Globus pallidus (tissue), 1 donor: ENCODE results near the gene SCGN.

Experiments used
- DNase-seq: peaks from one replicate; pipeline ENCODE4 v3.0.0-alpha.2; 2015; ENCODE audit warnings: low spot score

Gene SCGN

DNA sequence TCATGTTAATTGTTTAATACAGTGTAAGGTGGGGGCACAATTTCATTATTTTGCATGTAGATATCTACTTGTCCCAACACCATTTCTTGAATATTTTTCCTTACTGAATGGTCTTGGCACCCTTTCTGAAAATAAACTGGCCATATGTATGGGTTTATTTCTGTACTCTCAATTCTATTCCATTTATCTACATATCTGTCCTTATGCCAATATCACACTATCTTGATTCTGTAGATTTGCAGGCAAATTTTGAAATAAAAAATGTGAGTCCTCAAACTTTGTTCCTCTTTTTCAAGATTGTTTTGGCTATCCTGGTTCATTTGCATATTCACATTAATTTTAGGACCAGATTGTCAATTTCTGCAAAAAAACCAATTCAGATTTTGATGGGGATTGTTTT is 34.8 kb downstream of the SCGN start:
- DNase-seq = no peak

DNA sequence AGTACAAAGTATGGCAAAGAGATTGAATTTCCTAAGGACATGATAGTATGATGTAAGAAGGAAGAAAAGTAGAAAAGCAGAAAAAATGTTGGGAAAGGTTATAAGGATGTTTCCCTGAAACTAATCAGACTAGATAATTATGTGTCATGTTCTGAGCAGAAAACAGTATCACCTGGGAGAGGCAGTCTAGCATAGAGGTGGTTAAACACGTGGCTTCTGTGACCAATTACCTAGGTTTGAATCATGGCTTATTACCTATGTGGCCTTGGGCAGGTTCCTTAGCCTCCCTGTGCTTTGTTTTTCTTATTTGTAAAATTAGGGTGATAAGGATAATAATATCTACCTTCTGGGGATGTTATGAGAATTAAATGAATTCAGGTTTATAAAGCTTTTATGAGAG is 38.0 kb downstream of the SCGN start:
- no peak for DNase-seq

DNA sequence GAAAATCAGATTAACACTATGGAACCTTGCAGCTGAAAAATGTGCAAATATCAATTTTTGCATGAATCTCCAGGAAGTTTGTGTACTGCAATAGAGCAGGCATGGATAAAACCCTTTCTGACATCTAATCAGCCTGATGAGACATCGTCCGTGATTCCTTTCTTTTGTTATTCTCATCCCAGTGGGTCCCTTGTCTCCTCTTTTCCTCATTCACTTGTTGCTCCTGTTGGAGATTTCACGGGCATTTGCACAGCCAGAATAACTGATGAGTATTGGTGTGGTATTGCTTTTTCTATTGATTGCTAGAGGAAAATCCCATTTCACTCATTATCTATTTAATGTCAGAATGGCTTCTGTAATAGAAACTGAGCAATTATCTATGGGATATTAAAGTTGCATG is 39.9 kb downstream of the SCGN start:
- no peak for DNase-seq

DNA sequence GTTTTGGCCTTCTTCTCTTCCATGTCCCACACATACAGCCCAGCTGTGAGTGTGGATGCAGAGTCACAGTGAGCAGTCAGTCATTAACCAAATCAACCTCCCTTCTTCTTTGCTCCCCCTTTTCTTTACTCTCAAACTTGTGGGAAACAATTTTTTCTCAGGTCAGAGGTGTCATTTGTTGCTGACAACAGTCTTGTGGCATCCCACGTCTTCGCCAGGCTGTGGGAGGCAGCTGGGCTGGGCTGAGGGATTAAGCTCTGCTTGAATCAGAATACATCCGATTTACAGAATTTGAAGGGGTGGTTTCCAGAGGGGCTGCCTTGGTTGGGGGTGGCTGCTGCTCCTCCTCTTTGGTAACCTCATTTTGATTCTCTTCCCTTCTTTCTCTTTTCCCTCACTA is 40.5 kb downstream of the SCGN start:
- no peak for DNase-seq

DNA sequence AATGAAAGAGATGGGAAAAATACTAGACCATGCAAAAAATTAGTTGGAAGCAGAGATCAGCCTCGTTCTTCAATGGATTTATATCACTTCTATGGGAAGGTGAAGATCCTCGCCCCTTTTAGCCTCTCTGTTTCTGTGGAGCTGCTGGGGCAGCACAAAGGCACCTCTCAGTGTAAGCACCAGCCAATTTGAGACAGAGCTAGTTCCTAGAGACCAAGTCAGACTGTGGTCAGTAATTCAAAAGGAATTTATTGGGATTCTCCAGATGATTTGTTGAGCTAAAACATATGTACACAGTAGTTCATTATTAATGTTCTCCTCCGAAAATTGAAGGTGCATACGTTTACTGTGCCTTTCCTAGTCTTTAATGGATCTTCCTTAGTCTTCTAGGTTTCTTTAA is 42.4 kb downstream of the SCGN start:
- no peak for DNase-seq

DNA sequence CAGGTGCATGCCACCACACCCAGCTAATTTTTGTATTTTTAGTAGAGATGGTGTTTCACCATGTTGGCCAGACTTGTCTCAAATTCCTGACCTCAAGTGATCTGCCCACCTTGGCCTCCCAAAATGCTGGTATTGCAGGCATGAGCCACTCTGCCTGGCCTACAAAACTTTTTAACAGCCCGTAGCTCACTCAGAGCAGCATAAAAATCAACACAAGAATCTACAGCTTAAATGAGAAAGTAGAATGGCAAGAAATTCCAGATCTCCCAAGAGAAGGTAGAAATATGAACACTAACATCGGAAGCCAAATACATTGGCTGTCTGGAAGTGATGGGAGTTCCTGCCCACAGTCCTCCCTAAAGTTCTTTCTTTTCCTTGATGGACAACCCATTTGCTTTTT is 43.7 kb downstream of the SCGN start:
- no peak for DNase-seq

DNA sequence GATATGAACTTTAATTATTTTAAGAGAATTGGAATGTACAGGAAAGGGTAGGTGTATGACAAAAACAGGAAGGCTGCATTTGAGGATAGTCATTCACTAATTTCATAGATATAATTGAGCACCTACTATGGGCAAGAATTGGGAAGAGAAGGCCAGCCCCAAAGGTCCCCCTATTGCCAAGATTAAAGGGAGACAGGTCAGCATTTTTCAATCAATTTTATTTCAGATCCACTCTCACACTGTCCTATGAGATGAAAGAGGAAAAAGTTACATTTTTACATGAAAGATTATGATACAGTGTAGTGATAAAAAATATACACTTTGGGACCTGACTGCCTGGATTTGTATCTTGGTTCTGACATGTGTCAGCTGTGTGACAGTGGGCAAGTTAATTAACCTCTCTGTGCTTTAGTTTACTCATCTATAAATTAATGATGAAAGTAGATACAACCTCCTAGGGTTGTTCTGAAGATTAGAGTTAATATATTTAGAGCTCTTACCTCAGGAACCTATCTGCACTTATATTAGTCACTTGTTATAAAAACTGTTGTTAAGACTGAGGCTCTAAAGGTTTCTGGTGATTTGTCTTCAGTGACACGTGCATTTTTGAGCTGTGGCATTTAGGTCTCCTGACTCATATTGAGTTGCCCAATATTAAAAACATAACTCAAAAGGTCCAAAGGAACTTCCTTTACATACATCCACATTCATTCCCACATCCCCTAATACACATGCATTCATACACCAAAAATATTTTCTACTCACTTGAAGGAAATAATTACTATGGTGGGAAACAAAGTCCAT is 45.7 kb downstream of the SCGN start:
- DNase-seq = no peak

DNA sequence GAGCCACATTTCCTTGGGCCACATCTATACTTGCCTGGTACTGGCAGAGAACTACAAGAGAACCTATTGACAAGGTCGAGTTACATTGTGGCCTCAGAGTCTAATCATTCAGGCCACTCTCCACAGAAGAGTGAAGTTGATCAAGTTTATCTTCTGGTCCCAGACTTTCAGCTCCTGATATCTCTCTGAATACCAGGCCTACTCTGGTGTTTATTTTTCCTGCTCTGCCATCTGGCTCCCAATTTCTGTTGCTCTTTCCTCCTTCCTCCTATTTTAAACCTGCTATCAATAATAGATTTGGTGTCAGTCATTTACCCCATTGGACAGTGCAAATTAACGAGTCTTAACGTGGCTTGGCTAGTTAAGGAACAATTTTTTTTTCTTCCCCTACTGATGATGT is 46.6 kb downstream of the SCGN start:
- DNase-seq = no peak

DNA sequence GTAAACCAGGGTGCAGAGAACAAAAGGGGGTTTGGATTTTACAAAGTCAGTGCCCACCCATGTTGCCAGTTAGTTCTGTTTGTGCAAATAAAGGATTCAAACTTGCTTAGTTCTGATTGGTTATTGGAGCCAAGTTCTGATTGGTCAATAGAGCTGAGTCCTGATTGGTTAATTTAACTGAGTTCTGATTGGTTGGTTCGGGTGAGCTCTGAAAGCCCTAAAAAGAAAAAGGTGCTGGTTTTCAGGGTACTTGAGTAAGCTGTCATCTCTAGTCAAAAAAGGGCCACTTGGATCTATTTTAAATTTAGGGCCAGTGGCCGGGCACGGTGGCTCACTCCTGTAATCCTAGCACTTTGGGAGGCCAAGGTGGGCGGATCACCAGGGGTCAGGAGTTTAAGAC is 47.6 kb downstream of the SCGN start:
- no peak for DNase-seq

DNA sequence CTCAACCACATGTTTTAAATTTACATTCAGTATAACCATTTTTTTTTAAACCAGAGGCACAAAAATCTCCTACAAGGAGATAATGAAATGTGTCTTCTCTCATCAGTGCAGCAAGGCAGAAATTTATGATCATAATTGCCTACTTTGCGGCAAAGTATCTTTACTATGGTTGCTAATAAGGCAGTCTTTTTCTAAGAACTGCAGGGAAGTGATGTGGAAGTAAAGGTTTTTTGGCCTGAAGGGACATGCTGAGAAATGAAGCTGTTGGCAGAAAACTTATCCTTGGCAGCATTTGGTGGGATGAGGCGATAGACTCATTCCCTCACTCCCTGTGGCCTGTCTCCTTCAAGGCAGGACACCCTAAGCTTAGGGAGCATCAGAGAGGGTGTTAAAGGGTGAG is 48.7 kb downstream of the SCGN start:
- peak; percentile 7 for DNase-seq

DNA sequence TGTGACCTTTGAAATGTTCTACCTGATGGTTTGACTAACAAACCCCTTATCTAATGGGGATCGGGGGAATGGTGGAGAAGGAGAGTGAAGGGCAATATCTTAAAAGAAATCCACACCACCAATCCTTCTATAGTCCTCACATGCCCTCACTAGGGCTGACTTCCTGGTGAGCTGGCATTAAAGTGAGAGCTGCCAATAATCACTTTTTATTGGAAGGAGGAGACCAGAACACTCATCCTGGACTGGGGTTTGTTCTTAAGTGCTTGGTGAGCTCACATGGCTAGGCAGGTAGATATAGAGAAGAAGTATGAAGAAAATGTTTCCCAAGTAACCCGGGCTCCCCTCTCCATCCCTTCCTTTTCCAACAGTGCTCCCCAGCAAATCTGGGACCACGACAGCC is 49.8 kb downstream of the SCGN start:
- no peak for DNase-seq

DNA sequence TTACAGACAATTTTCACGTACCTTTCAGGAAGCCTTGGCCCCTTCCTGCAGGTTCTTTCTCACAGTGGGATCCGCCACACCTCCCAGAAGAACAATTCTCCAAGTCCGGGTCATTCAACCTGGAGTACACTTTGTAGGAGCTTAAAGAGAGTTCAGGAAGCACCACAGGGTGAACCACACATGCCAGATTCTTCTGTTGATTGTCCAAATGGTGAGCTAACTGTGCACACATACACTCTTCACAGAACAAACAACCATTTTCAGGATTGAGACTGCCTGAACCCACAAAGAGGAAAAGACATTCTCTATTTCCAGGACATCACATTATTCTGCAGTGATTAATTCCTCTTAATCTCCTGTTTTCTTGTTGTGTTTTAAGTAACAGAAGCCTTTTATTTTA is 51.0 kb downstream of the SCGN start:
- DNase-seq = no peak

DNA sequence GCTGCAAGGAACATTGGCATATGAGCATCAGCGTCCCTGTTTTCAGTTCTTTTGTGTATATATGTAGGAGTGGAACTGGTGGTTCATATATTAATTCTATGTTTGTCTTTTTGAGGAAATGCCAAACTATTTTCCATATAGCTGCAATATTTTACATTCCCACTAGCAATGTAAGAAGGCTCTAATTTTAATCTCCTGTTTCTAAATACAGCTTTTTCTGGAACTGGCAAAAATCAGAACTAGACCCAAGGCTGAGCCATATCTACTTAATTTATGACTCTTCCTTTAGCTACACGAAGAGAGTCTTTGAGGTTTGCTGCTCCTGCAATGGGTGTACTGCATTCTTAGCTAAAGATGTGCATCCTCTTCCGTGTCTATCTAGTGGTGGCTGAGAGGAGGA is 52.0 kb downstream of the SCGN start:
- DNase-seq = no peak

DNA sequence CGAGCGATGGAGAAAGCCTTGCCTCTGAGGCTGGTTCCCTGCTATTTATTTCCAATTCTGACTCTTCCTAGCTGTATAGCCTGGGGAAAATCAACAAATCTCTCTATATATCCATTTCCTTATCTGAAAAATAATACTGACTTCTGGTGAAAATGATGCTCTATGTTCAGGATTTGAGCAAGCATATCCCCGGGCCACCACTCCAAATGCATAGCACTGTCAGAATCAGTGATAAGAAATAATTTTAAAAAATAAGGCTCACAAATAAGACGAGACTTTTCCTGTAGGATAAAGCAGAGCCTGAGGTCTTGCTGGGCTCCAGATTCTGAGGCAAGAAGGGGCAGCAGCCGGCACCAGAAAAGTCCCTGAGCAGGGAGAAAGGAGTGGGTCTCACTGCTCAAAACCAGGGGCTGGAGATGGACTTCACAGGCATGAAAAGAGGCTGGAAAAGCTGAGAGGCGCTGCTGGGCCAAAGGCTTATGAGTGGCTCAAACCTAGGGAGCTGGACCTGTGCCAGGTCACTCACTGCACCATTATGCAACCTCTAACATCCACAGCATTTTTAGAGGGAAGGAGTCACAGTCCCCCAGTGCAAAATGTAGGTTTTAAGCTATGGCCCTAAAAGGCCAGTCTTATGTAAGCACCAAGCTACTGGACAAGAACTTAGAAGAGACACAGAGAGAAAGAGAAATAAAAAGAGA is 54.4 kb downstream of the SCGN start:
- DNase-seq = no peak

DNA sequence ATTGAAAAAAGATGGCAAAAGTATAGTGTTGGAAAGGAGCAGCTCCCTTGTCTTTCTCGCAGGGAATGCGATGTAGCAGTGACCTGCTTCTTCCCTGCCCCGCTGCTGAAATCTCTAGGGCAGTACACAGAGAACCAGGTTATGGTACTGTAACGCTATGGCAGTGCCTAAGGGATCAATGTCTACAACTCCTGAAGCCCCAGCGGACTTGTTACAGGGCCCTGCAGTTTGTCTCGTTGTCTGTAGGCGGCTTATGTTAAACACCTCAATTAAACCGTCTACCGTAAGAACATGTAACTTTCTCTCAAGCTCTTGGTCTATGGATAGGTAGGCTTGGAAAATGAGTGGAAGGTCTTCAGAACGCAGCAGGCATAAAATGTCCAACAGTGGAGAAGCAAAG is 57.7 kb downstream of the SCGN start:
- DNase-seq = no peak

DNA sequence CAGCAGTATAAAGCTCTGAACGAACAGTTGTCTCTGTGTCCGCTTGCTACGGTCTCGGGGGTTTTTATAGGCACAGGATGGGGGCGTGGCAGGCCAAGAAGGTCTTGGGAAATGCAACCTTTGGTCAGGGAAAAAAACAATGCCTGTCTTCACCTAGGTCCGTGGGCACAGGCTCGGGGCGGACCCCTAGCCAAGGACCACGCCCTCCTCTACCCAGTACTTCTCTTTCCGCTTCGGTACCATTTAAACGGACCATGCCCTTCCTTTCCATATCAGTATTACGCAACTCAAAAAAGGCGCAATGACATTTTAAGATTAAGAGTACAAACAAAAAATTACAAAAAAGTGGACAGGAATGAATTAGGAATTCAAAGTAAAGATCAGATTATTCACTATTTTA is 58.3 kb downstream of the SCGN start:
- DNase-seq = no peak

DNA sequence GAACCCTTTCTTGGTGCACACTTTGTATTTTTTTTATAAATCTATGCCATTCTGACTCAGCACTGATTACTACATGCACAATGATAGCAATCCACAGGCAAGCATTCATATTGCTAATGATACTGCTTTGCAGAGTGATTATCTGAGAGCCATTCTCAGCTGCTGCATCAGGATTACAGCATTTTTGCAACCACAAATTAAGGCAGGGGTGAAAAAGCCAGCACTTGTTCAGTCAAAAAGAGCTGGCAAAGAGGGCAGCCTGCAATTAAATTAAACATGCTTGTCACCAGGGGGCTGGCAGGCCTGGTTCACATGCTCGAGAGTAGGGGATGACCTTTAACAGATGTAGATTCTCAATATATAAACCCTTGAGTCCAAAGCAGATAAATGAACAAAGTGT is 61.8 kb downstream of the SCGN start:
- DNase-seq = no peak

DNA sequence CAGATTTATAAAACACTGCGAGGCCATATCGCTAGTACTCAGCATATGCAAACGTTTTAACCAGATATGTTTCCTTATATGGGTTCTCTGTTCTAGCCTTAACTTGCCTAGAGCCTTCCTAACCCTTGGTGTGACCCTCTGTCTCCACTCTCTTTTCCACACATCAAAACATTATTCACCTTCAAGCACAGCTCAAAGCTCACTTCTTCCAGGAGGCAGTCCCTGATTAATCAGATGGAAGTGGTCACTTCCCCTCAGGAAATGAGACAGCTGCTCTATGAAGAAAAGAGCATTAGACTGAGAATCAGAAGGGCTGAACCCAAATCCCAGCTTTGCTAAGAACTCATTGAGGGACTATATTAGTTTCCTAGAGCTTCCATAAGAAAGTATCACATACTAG is 62.8 kb downstream of the SCGN start:
- no peak for DNase-seq

DNA sequence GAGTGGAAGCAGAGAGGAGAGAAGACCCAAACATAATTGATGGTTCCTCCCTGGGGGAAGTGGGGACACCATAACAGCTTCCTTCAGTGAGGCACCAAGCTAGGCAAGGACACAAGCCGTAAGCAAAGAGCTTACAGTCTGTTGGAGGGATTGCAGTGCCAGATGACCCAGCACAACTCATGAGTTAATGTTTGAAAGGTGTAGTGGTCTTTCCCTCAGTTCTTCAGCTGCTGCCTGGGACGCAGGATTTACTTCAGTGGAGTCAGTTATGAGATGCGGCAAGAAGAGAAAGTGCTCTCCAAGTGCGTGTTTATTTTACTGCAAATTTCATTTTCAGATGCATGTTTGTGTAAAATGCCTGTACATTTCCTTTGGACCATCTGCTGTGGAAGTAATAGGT is 63.8 kb downstream of the SCGN start:
- DNase-seq = no peak

DNA sequence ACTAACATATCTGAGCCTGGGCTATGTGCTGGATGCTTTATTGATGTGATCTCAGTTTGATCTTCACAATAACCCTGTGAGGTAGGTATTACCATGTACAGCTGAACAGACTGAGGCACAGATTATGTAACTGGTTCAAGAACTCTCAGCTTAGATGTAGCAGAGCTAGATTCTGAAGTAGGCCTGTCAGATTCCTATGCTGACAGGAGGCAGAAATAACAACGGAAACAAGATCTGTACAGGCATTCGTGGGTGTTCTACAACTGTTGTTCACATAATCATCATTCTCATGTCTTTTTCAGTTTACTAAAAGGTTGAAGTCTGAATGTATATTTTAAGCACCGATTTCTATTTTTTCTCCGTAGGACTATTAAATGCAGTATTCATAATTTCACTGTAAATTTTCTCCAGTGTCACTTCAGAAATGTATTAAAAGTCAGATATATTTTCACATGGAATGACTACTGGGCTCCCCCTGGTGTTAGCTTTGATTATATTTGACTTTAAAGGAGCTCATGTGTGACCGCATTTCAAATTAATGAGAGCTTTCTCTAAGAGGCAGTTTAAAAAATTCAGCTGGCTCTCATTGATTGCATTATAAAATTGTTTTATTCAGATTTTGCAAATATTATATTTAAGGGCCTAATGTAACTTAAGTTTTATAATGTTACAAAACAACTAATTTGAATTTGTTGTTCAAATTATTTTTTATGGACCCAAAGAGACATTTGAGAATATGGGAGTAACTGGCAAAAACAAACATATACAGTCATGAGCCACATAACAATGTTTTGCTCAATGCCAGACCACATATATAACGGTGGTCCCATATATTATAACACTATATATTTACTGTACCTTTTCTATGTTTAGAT is 66.1 kb downstream of the SCGN start:
- no peak for DNase-seq

DNA sequence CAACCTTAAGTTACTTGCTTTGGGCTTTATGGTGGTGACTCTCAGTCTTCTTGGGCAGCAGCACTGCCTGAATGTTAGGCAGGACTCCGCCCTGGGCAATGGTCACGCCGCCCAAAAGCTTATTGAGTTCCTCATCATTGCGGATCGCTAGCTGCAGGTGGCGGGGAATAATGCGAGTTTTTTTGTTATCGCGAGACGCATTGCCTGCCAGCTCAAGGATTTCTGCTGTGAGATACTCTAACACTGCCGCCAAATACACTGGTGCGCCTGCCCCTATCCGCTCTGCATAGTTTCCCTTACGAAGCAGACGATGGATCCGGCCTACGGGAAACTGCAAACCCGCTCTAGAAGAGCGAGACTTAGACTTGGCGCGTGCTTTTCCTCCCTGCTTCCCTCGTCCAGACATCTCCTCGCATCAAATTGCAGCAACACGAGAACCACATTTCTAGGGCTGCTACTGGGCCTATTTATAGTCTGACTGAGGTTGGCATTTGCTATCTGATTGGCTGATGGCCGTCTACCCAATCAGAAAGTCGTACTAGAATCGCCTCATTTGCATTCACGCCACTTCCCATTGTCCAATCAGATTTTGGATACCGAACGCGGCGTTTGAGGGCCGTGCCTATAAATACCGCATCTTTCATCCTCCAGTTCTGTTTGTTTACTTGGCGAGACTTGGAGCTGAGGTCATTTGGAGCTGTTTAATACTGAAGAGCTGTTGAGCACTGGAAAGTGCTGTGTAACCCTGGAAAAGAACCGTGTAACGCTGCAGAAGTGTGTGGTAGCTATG is 74.3 kb downstream of the SCGN start:
- DNase-seq = no peak

DNA sequence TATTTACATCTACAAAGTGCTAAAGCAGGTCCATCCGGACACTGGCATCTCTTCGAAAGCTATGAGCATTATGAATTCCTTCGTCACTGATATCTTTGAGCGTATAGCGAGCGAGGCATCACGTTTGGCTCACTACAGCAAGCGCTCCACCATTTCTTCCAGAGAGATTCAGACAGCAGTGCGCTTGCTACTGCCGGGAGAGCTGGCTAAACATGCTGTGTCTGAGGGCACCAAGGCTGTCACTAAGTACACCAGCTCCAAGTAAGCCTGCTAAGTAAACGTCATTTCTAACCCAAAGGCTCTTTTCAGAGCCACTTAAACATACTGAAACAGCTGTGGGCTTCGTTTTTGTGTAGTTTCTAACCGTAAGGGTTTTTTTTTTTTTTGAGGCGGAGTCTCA is 75.0 kb downstream of the SCGN start:
- no peak for DNase-seq
